DND-41 (cell line): ENCODE measurements around the gene RAB6A.

ENCODE experiments used
- EZH2 ChIP-seq: IDR thresholded peaks from 3 replicates; pipeline ENCODE4 v1.6.1; 2012; ENCODE audit warnings: borderline replicate concordance, low read depth, mild to moderate bottlenecking, moderate library complexity, low read length, inconsistent platforms; ENCODE audit not compliant: severe bottlenecking
- TF ChIP-seq, protein P1 (sequence below): IDR thresholded peaks from 2 replicates; pipeline ENCODE4 v1.5.1; 2012; ENCODE audit warnings: borderline replicate concordance, low read length, moderate library complexity, mild to moderate bottlenecking; ENCODE audit not compliant: poor library complexity, severe bottlenecking; ENCODE audit errors: extremely low read depth

DNA sequence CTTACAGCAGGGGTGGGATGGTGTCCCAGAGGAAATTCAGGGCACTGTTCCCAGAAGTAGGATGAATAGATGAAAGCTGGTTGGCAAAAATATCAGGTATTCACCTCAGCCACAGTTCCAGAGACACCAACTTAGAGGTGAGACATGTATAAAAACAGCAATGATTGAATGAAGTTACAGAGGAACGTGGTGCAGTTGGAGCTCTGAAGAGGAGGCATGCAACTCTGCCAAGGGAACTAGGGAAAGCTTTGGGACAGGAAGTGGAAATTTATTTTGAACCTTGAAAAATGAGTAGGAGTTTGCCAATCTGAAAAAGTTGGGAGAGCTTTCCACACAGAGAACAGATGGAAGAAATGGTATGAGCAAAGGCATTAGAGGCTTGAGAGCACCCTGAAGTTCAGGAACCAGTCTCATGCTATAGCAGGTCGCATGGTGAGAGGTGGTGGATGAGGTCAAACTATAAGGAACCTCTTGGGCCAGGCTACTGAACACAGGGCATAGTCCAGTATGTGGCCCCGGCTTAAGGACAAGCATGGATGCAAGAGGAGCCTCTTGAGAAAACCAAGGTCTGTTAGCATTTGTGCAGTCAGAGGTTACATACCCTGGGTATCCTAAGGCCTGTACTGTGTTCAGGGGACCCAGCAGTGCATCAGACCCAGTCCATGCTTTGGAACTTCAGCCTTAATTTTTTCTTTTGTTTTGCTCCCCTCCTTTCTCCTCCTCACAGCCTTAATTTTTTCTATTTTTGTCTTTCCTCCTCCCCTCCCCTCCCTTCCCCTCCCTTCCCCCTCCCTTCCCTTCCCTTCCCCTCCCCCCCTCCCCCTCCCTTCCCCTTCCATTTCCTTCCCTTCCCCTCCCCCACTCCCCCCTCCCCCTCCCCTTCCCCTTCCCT is 97.0 kb downstream of the RAB6A start:
- TF ChIP-seq, protein P1, sequence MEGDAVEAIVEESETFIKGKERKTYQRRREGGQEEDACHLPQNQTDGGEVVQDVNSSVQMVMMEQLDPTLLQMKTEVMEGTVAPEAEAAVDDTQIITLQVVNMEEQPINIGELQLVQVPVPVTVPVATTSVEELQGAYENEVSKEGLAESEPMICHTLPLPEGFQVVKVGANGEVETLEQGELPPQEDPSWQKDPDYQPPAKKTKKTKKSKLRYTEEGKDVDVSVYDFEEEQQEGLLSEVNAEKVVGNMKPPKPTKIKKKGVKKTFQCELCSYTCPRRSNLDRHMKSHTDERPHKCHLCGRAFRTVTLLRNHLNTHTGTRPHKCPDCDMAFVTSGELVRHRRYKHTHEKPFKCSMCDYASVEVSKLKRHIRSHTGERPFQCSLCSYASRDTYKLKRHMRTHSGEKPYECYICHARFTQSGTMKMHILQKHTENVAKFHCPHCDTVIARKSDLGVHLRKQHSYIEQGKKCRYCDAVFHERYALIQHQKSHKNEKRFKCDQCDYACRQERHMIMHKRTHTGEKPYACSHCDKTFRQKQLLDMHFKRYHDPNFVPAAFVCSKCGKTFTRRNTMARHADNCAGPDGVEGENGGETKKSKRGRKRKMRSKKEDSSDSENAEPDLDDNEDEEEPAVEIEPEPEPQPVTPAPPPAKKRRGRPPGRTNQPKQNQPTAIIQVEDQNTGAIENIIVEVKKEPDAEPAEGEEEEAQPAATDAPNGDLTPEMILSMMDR = no peak
- no peak for TF ChIP-seq EZH2
